HepG2 (cell line): ENCODE measurements around the gene SMYD2. TPM values are rescaled to one million over a fixed set of nuclear protein-coding genes. Genes with fewer than 3 reads are reported as not detected.

Experiments
- HMGXB3 ChIP-seq: sonication (generic); formaldehyde crosslinking; IDR thresholded peaks from 2 replicates; pipeline ENCODE4 v1.4.0; 2020; ENCODE audit warnings: missing genetic modification reagents, borderline replicate concordance
- POLR2AphosphoS2 ChIP-seq: IDR thresholded peaks from 2 replicates; pipeline ENCODE4 v1.6.1; 2011; ENCODE audit warnings: low read depth, low read length, improper control_type of control experiment
- PPARG ChIP-seq: conservative IDR thresholded peaks from 2 replicates; pipeline ENCODE4 v1.6.1; 2016; ENCODE audit warnings: missing biosample characterization, missing genetic modification reagents
- RAD51 ChIP-seq: fragments of 450-650 bp; IDR thresholded peaks from 2 replicates; pipeline ENCODE4 v1.6.1; 2016; ENCODE audit warnings: borderline replicate concordance
- RXRB ChIP-seq: IDR thresholded peaks from 2 replicates; pipeline ENCODE4 v1.6.1; 2016; ENCODE audit warnings: borderline replicate concordance, missing genetic modification reagents, missing compliant biosample characterization
- STAG1 ChIP-seq: sonication (generic); formaldehyde crosslinking; IDR thresholded peaks from 2 replicates; pipeline ENCODE4 v1.4.0; 2020; ENCODE audit warnings: missing genetic modification reagents
- XRCC5 ChIP-seq: fragments of 200-400 bp; formaldehyde crosslinking; optimal IDR thresholded peaks from 2 replicates; pipeline ENCODE3; 2017; ENCODE audit warnings: mild to moderate bottlenecking, low read length
- polyA plus RNA-seq, 8 experiments: library from polyadenylated mRNA; depleted of rRNA in 3 of 8; stranded (reverse) in 7 of 8; unstranded in 1 of 8; fragments of >200 nt; fragmentation: Illumina TruSeq in 4 of 8; extraction: Trizol in 4 of 8; gene quantifications; 2 replicates each; pipeline versions ENCODE4 v1.2.1 to v1.2.3, GENCODE V29; 2011 to 2016; ENCODE audit warnings: low read depth in 4 of 8, missing spikeins in 1 of 8, mixed read lengths in 1 of 8; ENCODE audit not compliant: insufficient read depth in 1 of 8
- total RNA-seq, 5 experiments: library from RNA; depleted of rRNA; stranded (reverse); fragments of >200 nt; fragmentation: Illumina TruSeq; extraction: Trizol; gene quantifications; 2 replicates each; pipeline ENCODE4 v1.2.3, GENCODE V29; 2016; ENCODE audit warnings: low read depth in 1 of 5
- TF ChIP-seq, protein P1 (sequence below): sonication (generic); formaldehyde crosslinking; IDR thresholded peaks from 2 replicates; pipeline ENCODE4 v1.5.0; 2020; ENCODE audit warnings: missing genetic modification reagents
- TF ChIP-seq, protein P2 (sequence below): sonication (generic); formaldehyde crosslinking; IDR thresholded peaks from 2 replicates; pipeline ENCODE4 v1.4.0; 2020; ENCODE audit warnings: mild to moderate bottlenecking, missing genetic modification reagents

Gene SMYD2
- total and polyA plus RNA-seq, 2 of the 13 experiments (the other 11 are each of a cell fraction or from before 2014, with no cell fraction given) = 72.7 to 139 TPM

DNA sequence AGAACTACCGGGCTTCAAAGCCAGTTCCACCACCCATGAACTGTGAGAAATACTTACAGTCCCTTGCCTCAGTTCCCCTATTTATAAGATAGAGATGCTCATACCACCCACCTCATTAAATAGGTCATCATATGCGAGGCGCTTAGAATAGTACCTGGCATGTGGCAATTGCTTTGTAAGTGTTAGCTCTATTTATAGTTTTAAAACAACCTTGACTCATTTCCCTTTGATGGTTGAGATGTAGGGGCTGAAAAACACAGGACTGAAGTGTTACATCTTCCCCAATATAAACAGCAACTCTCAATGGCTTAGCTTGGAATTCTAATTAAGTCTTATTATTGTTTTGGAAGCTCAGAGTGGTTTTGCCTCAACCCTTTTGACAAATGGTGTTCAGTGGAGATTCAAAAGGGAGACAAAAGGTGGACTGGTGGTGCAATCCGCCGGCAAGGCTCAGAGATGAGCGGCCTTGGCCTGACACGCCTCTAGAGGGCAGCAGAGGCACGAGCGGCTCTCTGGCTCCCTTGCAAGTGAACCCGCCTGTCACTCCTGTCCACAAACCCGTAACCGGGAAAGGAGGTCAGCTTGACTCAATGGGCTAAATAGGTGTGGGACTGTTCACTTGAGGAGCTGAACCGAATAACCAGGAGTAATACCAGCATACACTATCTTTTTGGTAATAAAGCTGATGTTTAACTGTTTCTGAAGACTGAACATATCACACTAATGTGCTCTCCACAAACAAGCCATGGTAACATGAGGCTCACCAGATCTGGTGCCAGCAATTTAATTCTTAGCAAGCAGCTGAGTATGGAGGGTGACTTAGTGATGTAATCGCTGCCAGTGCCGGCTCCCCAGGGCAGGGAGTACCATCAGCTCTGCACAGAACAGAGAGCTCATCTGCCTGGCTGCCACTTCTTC is 19.5 kb upstream of the SMYD2 start (continued):
- no peak for TF ChIP-seq HMGXB3 (CRISPR knock-in tag)
- 0 out of 2 replicates have a peak, but pooled peaks have one; percentile 19 for TF ChIP-seq PPARG (CRISPR knock-in tag)
- TF ChIP-seq POLR2AphosphoS2 = no peak
- TF ChIP-seq XRCC5 = peak; percentile 88
- peak; percentile 96 for TF ChIP-seq STAG1
- peak; percentile 39; the same call in 1 of the 2 replicates for TF ChIP-seq RXRB
- TF ChIP-seq, protein P1, sequence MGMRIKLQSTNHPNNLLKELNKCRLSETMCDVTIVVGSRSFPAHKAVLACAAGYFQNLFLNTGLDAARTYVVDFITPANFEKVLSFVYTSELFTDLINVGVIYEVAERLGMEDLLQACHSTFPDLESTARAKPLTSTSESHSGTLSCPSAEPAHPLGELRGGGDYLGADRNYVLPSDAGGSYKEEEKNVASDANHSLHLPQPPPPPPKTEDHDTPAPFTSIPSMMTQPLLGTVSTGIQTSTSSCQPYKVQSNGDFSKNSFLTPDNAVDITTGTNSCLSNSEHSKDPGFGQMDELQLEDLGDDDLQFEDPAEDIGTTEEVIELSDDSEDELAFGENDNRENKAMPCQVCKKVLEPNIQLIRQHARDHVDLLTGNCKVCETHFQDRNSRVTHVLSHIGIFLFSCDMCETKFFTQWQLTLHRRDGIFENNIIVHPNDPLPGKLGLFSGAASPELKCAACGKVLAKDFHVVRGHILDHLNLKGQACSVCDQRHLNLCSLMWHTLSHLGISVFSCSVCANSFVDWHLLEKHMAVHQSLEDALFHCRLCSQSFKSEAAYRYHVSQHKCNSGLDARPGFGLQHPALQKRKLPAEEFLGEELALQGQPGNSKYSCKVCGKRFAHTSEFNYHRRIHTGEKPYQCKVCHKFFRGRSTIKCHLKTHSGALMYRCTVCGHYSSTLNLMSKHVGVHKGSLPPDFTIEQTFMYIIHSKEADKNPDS = no peak
- TF ChIP-seq, protein P2, sequence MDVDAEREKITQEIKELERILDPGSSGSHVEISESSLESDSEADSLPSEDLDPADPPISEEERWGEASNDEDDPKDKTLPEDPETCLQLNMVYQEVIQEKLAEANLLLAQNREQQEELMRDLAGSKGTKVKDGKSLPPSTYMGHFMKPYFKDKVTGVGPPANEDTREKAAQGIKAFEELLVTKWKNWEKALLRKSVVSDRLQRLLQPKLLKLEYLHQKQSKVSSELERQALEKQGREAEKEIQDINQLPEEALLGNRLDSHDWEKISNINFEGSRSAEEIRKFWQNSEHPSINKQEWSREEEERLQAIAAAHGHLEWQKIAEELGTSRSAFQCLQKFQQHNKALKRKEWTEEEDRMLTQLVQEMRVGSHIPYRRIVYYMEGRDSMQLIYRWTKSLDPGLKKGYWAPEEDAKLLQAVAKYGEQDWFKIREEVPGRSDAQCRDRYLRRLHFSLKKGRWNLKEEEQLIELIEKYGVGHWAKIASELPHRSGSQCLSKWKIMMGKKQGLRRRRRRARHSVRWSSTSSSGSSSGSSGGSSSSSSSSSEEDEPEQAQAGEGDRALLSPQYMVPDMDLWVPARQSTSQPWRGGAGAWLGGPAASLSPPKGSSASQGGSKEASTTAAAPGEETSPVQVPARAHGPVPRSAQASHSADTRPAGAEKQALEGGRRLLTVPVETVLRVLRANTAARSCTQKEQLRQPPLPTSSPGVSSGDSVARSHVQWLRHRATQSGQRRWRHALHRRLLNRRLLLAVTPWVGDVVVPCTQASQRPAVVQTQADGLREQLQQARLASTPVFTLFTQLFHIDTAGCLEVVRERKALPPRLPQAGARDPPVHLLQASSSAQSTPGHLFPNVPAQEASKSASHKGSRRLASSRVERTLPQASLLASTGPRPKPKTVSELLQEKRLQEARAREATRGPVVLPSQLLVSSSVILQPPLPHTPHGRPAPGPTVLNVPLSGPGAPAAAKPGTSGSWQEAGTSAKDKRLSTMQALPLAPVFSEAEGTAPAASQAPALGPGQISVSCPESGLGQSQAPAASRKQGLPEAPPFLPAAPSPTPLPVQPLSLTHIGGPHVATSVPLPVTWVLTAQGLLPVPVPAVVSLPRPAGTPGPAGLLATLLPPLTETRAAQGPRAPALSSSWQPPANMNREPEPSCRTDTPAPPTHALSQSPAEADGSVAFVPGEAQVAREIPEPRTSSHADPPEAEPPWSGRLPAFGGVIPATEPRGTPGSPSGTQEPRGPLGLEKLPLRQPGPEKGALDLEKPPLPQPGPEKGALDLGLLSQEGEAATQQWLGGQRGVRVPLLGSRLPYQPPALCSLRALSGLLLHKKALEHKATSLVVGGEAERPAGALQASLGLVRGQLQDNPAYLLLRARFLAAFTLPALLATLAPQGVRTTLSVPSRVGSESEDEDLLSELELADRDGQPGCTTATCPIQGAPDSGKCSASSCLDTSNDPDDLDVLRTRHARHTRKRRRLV = no peak
- TF ChIP-seq RAD51 = no peak
